GM12878 (cell line): ENCODE results near the gene CRBN.

Experiments
- IKZF1 ChIP-seq: fragments of 450-650 bp; conservative IDR thresholded peaks from 2 replicates; pipeline ENCODE4 v1.6.1; 2017; ENCODE audit warnings: antibody characterized with exemption, mild to moderate bottlenecking
- IRF4 ChIP-seq: IDR thresholded peaks from 2 replicates; pipeline ENCODE4 v1.6.1; 2011; ENCODE audit warnings: low read depth, low read length
- POLR2A ChIP-seq: IDR thresholded peaks from 2 replicates; pipeline ENCODE4 v1.6.1; 2011; ENCODE audit warnings: low read depth, mild to moderate bottlenecking, low read length
- POLR2AphosphoS5 ChIP-seq: IDR thresholded peaks from 2 replicates; pipeline ENCODE4 v1.6.1; 2011; ENCODE audit warnings: mild to moderate bottlenecking, low read length, inconsistent platforms
- RB1 ChIP-seq: fragments of 450-650 bp; formaldehyde crosslinking; IDR thresholded peaks from 2 replicates; pipeline ENCODE4 v1.6.1; 2017; ENCODE audit warnings: mild to moderate bottlenecking, borderline replicate concordance
- TF ChIP-seq, protein P1 (sequence below): fragments of 450-650 bp; IDR thresholded peaks from 2 replicates; pipeline ENCODE4 v1.6.1; 2017; ENCODE audit warnings: low read depth, mild to moderate bottlenecking, moderate library complexity
- TF ChIP-seq, protein P2 (sequence below), 3 experiments: IDR thresholded peaks in 2 of 3; conservative IDR thresholded peaks in 1 of 3; 2 replicates each; pipeline ENCODE4 v1.5.1; 2011; ENCODE audit warnings: low read depth in 3 of 3, low read length in 3 of 3, mild to moderate bottlenecking in 3 of 3, control low read depth in 2 of 3, moderate library complexity in 2 of 3, inconsistent platforms in 1 of 3, mixed read lengths in 1 of 3; ENCODE audit not compliant: control insufficient read depth in 2 of 3, insufficient read depth in 1 of 3; ENCODE audit errors: extremely low read depth in 1 of 3

DNA sequence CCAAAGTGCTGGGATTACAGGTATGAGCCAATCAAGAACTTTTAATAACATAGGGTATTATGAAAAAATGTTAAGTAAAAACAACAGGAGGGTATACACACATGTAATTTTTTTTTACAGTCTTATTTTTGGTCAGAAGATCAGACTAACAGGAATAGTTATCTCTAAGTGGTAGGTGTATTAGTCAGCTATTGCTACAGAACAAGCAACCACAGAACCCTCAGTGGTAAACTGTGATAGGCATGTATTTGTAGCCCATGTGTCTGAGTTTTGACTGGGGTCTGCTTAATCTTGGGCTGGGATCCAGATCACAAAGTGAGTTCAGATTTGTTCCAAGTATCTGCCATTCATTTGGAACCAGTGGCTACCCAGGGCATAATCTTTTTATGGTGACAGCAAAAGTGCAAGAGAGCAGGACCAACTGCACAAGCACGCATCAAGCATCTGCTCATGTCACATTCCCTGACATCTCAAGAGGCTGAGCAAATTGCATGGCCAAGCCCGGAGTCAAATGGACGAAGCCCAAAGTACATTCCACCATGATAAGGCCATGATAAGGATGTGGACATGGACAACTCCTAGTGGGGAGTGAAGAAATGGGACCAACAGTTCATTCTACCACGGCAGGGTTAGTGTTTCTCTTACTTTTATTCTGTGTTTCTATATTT is 66.3 kb downstream of the CRBN start:
- no peak for TF ChIP-seq POLR2A
- no peak for TF ChIP-seq POLR2AphosphoS5
- no peak for TF ChIP-seq RB1
- TF ChIP-seq, protein P1, sequence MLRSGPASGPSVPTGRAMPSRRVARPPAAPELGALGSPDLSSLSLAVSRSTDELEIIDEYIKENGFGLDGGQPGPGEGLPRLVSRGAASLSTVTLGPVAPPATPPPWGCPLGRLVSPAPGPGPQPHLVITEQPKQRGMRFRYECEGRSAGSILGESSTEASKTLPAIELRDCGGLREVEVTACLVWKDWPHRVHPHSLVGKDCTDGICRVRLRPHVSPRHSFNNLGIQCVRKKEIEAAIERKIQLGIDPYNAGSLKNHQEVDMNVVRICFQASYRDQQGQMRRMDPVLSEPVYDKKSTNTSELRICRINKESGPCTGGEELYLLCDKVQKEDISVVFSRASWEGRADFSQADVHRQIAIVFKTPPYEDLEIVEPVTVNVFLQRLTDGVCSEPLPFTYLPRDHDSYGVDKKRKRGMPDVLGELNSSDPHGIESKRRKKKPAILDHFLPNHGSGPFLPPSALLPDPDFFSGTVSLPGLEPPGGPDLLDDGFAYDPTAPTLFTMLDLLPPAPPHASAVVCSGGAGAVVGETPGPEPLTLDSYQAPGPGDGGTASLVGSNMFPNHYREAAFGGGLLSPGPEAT, result no peak
- TF ChIP-seq IRF4, result no peak
- no peak for TF ChIP-seq IKZF1
- TF ChIP-seq, protein P2, sequence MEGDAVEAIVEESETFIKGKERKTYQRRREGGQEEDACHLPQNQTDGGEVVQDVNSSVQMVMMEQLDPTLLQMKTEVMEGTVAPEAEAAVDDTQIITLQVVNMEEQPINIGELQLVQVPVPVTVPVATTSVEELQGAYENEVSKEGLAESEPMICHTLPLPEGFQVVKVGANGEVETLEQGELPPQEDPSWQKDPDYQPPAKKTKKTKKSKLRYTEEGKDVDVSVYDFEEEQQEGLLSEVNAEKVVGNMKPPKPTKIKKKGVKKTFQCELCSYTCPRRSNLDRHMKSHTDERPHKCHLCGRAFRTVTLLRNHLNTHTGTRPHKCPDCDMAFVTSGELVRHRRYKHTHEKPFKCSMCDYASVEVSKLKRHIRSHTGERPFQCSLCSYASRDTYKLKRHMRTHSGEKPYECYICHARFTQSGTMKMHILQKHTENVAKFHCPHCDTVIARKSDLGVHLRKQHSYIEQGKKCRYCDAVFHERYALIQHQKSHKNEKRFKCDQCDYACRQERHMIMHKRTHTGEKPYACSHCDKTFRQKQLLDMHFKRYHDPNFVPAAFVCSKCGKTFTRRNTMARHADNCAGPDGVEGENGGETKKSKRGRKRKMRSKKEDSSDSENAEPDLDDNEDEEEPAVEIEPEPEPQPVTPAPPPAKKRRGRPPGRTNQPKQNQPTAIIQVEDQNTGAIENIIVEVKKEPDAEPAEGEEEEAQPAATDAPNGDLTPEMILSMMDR (IDR thresholded peaks at IDR 0.05 in 2 of 3, conservative IDR thresholded peaks at IDR 0.05 in 1 of 3; ENCODE audit: control insufficient read depth in 2 of 3, extremely low read depth in 1 of 3, insufficient read depth in 1 of 3, low read depth in 3 of 3, low read length in 3 of 3), result no peak
